ENCODE measurements around the gene DICER1.

- TF ChIP-seq CTCF (IDR thresholded peaks at IDR 0.05; ENCODE audit: low read length) (no peak), EZH2 (optimal IDR thresholded peaks at IDR 0.05; ENCODE audit: low read depth, low read length) (no peak), EZH2phosphoT487 (IDR thresholded peaks at IDR 0.05; ENCODE audit: low read length) (no peak)
Observed at GRCh38 chr14:95126906-95127530, 30.3 kb downstream of the DICER1 start.

Measured in MM.1S (cell line).